TTC549 (cell line): ENCODE results near the gene ARID1B.

ENCODE experiments used
- FAIRE-seq: peaks from 2 replicates; lab custom pipeline; 2012; peaks lifted over from hg19 to GRCh38; lab: Jason Lieb, UNC

Gene ARID1B

GRCh38 chr6:156826290-156826955, 49.2 kb downstream of the ARID1B start:
- no peak for FAIRE-seq

- FAIRE-seq = no peak
These were observed 50.2 kb downstream of the ARID1B start for GRCh38 chr6:156827382-156827781.

GRCh38 chr6:156828280-156828703, 51.1 kb downstream of the ARID1B start:
- no peak for FAIRE-seq

GRCh38 chr6:156830126-156830525, 52.9 kb downstream of the ARID1B start:
- no peak for FAIRE-seq

GRCh38 chr6:156832231-156832647, 55.1 kb downstream of the ARID1B start:
- FAIRE-seq = no peak

GRCh38 chr6:156832669-156833068, 55.5 kb downstream of the ARID1B start:
- no peak for FAIRE-seq

- FAIRE-seq = no peak
These were observed 56.6 kb downstream of the ARID1B start for GRCh38 chr6:156833755-156834154.

GRCh38 chr6:156839129-156839528, 62.0 kb downstream of the ARID1B start:
- no peak for FAIRE-seq

- FAIRE-seq = no peak
These were observed 62.4 kb downstream of the ARID1B start for GRCh38 chr6:156839591-156840001.

GRCh38 chr6:156840136-156840535, 63.0 kb downstream of the ARID1B start:
- FAIRE-seq = no peak

- FAIRE-seq = no peak
These were observed 63.4 kb downstream of the ARID1B start for GRCh38 chr6:156840606-156841005.

GRCh38 chr6:156841508-156841907, 64.3 kb downstream of the ARID1B start:
- FAIRE-seq = no peak

GRCh38 chr6:156842598-156843250, 65.5 kb downstream of the ARID1B start:
- FAIRE-seq = no peak

- FAIRE-seq = no peak
These were observed 66.9 kb downstream of the ARID1B start for GRCh38 chr6:156844089-156844488.

- no peak for FAIRE-seq
These were observed 68.4 kb downstream of the ARID1B start for GRCh38 chr6:156845454-156846155.

GRCh38 chr6:156846845-156847599, 69.8 kb downstream of the ARID1B start:
- no peak for FAIRE-seq

GRCh38 chr6:156848123-156848522, 70.9 kb downstream of the ARID1B start:
- FAIRE-seq = no peak

- no peak for FAIRE-seq
These were observed 71.4 kb downstream of the ARID1B start for GRCh38 chr6:156848533-156848932.

GRCh38 chr6:156849806-156850205, 72.6 kb downstream of the ARID1B start:
- no peak for FAIRE-seq

GRCh38 chr6:156850353-156850752, 73.2 kb downstream of the ARID1B start:
- FAIRE-seq = no peak

- FAIRE-seq = no peak
These were observed 74.3 kb downstream of the ARID1B start for GRCh38 chr6:156851454-156851921.

GRCh38 chr6:156852147-156852857, 75.1 kb downstream of the ARID1B start:
- no peak for FAIRE-seq
